HepG2 (cell line): ENCODE data around the gene CCL27. TPM values are rescaled to one million over a fixed set of nuclear protein-coding genes. Genes with fewer than 3 reads are reported as not detected.

Experiments used
- ARNT ChIP-seq: fragments of 450-650 bp; IDR thresholded peaks from 2 replicates; pipeline ENCODE4 v1.6.1; 2017
- ATF1 ChIP-seq: IDR thresholded peaks from 2 replicates; pipeline ENCODE4 v1.6.1; 2016; ENCODE audit warnings: mild to moderate bottlenecking, control low read depth
- ELF3 ChIP-seq: IDR thresholded peaks from 2 replicates; pipeline ENCODE4 v1.6.1; 2016; ENCODE audit warnings: missing genetic modification reagents, missing compliant biosample characterization
- EZH2 ChIP-seq: conservative IDR thresholded peaks from 2 replicates; pipeline ENCODE4 v1.6.1; 2012; ENCODE audit warnings: mild to moderate bottlenecking, low read depth, low read length, moderate library complexity
- GABPA ChIP-seq, 2 experiments: IDR thresholded peaks; 2 replicates each; pipeline ENCODE4 v1.6.1; 2011 to 2016; ENCODE audit warnings: low read depth in 2 of 2, low read length in 1 of 2, missing biosample characterization in 1 of 2, missing genetic modification characterization in 1 of 2
- KAT7 ChIP-seq: IDR thresholded peaks from 2 replicates; pipeline ENCODE4 v1.6.1; 2018; ENCODE audit warnings: borderline replicate concordance, missing compliant biosample characterization
- KLF6 ChIP-seq: IDR thresholded peaks from 2 replicates; pipeline ENCODE4 v1.8.0; 2016; ENCODE audit warnings: missing biosample characterization, missing genetic modification reagents
- MAF1 ChIP-seq: sonication (generic); formaldehyde crosslinking; IDR thresholded peaks from 2 replicates; pipeline ENCODE4 v1.5.0; 2020; ENCODE audit warnings: missing genetic modification reagents, borderline replicate concordance
- NCOR1 ChIP-seq: fragments of 200-600 bp; sonication (generic); IDR thresholded peaks from 2 replicates; pipeline ENCODE4 v1.7.0; 2017; ENCODE audit warnings: antibody characterized with exemption, low read length, borderline replicate concordance
- NR1H2 ChIP-seq: sonication (generic); formaldehyde crosslinking; IDR thresholded peaks from 2 replicates; pipeline ENCODE4 v1.8.1; 2022; ENCODE audit warnings: low read depth, missing genetic modification reagents, borderline replicate concordance
- NR2C2 ChIP-seq: sonication (generic); formaldehyde crosslinking; IDR thresholded peaks from 2 replicates; pipeline ENCODE4 v1.4.0; 2020; ENCODE audit warnings: missing genetic modification reagents, mild to moderate bottlenecking, moderate library complexity, borderline replicate concordance
- SMAD3 ChIP-seq: sonication (generic); formaldehyde crosslinking; IDR thresholded peaks from 2 replicates; pipeline ENCODE4 v1.4.0; 2020; ENCODE audit warnings: missing genetic modification reagents
- ZFX ChIP-seq: sonication (generic); formaldehyde crosslinking; IDR thresholded peaks from 2 replicates; pipeline ENCODE4 v1.4.0; 2020; ENCODE audit warnings: mild to moderate bottlenecking, low read depth, missing genetic modification reagents, moderate library complexity
- ZNF12 ChIP-seq: sonication (generic); formaldehyde crosslinking; IDR thresholded peaks from 2 replicates; pipeline ENCODE4 v1.5.0; 2020; ENCODE audit warnings: missing genetic modification reagents
- ZNF331 ChIP-seq: sonication (generic); formaldehyde crosslinking; IDR thresholded peaks from 2 replicates; pipeline ENCODE4 v1.4.0; 2020; ENCODE audit warnings: missing genetic modification reagents
- ZNF343 ChIP-seq: sonication (generic); formaldehyde crosslinking; IDR thresholded peaks from 2 replicates; pipeline ENCODE4 v1.4.0; 2020; ENCODE audit warnings: mild to moderate bottlenecking, missing genetic modification reagents
- polyA plus RNA-seq, 8 experiments: library from polyadenylated mRNA; depleted of rRNA in 3 of 8; stranded (reverse) in 7 of 8; unstranded in 1 of 8; fragments of >200 nt; fragmentation: Illumina TruSeq in 4 of 8; extraction: Trizol in 4 of 8; gene quantifications; 2 replicates each; pipeline versions ENCODE4 v1.2.1 to v1.2.3, GENCODE V29; 2011 to 2016; ENCODE audit warnings: low read depth in 4 of 8, missing spikeins in 1 of 8, mixed read lengths in 1 of 8; ENCODE audit not compliant: insufficient read depth in 1 of 8
- total RNA-seq, 5 experiments: library from RNA; depleted of rRNA; stranded (reverse); fragments of >200 nt; fragmentation: Illumina TruSeq; extraction: Trizol; gene quantifications; 2 replicates each; pipeline ENCODE4 v1.2.3, GENCODE V29; 2016; ENCODE audit warnings: low read depth in 1 of 5
- TF ChIP-seq, protein P1 (sequence below): sonication (generic); formaldehyde crosslinking; IDR thresholded peaks from 2 replicates; pipeline ENCODE4 v1.4.0; 2020; ENCODE audit warnings: missing genetic modification reagents
- TF ChIP-seq, protein P2 (sequence below): IDR thresholded peaks from 2 replicates; pipeline ENCODE4 v1.6.1; 2016; ENCODE audit warnings: low read depth, missing genetic modification reagents, missing compliant biosample characterization

CCL27 gene
- total and polyA plus RNA-seq, 2 of the 13 experiments (the other 11 are each of a cell fraction or from before 2014, with no cell fraction given): not detected

DNA sequence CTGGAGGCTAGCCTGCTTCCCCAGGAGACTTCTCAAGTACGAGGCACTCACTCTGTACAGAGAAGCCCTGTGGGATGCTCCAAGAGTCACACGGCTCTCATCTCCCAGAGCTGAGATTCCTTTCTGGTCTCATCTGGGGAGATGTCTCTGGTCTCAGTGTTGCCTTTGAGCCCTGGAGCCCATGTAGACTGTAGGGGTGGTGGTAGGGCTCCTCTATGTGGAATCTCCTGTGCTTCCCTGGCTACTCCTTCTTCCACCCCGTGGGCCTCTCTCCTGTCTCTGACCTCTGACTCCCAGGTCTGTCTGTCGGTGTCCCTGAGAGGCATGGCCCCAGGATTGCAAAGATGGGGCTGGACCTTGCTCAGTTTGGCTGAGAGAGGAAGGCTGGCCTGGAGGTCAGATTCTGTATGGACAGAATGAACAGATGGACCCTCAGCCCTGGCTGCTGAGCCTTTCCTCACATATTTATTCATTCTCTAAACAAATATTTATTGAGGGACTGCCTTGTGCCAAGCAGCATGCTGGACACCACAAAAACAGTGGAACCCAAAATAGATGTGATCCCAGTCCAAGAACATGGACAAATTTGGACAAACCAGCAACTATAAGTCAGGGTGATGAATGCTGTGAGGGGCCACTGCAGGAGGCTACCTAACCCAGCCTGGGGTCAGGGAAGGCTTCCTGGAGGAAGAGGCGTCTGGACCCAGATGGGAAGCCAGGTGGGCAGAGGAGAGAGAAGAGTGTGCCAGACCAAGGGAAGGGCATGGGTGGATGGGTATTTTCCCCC lies 26.1 kb upstream of the CCL27 start (continued):
- TF ChIP-seq ZFX (peak; percentile 39; the same call in 1 of the 2 replicates), NCOR1 (peak; percentile 68), ZNF12 (no peak), MAF1 (no peak), KLF6 (CRISPR knock-in tag) (0 out of 2 replicates have a peak, but pooled peaks have one; percentile 43), ATF1 (CRISPR knock-in tag) (no peak), KAT7 (CRISPR knock-in tag) (no peak), NR2C2 (CRISPR knock-in tag) (peak; percentile 86), SMAD3 (CRISPR knock-in tag) (peak; percentile 21; the same call in 1 of the 2 replicates), NR1H2 (CRISPR knock-in tag) (no peak), ZNF331 (CRISPR knock-in tag) (peak; percentile 99), GABPA (IDR thresholded peaks at IDR 0.05; ENCODE audit: low read depth, low read length) (no peak), GABPA (CRISPR knock-in tag; IDR thresholded peaks at IDR 0.05; ENCODE audit: low read depth) (peak; percentile 37; the same call in 1 of the 2 replicates), EZH2 (no peak), ELF3 (CRISPR knock-in tag) (peak; percentile 41; the same call in 1 of the 2 replicates), ARNT (no peak), ZNF343 (peak; percentile 40; the same call in 1 of the 2 replicates)
- TF ChIP-seq, protein P1, sequence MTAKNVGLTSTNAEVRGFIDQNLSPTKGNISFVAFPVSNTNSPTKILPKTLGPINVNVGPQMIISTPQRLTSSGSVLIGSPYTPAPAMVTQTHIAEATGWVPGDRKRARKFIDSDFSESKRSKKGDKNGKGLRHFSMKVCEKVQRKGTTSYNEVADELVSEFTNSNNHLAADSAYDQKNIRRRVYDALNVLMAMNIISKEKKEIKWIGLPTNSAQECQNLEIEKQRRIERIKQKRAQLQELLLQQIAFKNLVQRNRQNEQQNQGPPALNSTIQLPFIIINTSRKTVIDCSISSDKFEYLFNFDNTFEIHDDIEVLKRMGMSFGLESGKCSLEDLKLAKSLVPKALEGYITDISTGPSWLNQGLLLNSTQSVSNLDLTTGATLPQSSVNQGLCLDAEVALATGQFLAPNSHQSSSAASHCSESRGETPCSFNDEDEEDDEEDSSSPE (CRISPR knock-in tag): no peak; the same call in 1 of the 2 replicates
- TF ChIP-seq, protein P2, sequence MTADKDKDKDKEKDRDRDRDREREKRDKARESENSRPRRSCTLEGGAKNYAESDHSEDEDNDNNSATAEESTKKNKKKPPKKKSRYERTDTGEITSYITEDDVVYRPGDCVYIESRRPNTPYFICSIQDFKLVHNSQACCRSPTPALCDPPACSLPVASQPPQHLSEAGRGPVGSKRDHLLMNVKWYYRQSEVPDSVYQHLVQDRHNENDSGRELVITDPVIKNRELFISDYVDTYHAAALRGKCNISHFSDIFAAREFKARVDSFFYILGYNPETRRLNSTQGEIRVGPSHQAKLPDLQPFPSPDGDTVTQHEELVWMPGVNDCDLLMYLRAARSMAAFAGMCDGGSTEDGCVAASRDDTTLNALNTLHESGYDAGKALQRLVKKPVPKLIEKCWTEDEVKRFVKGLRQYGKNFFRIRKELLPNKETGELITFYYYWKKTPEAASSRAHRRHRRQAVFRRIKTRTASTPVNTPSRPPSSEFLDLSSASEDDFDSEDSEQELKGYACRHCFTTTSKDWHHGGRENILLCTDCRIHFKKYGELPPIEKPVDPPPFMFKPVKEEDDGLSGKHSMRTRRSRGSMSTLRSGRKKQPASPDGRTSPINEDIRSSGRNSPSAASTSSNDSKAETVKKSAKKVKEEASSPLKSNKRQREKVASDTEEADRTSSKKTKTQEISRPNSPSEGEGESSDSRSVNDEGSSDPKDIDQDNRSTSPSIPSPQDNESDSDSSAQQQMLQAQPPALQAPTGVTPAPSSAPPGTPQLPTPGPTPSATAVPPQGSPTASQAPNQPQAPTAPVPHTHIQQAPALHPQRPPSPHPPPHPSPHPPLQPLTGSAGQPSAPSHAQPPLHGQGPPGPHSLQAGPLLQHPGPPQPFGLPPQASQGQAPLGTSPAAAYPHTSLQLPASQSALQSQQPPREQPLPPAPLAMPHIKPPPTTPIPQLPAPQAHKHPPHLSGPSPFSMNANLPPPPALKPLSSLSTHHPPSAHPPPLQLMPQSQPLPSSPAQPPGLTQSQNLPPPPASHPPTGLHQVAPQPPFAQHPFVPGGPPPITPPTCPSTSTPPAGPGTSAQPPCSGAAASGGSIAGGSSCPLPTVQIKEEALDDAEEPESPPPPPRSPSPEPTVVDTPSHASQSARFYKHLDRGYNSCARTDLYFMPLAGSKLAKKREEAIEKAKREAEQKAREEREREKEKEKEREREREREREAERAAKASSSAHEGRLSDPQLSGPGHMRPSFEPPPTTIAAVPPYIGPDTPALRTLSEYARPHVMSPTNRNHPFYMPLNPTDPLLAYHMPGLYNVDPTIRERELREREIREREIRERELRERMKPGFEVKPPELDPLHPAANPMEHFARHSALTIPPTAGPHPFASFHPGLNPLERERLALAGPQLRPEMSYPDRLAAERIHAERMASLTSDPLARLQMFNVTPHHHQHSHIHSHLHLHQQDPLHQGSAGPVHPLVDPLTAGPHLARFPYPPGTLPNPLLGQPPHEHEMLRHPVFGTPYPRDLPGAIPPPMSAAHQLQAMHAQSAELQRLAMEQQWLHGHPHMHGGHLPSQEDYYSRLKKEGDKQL (CRISPR knock-in tag): 0 out of 2 replicates have a peak, but pooled peaks have one; percentile 28
